Transverse colon (tissue), 4 donors: Measurements from ENCODE around the gene ZFPL1. TPM values are rescaled to one million over a fixed set of nuclear protein-coding genes. Genes with fewer than 3 reads are reported as not detected.

ENCODE experiments used
- DNase-seq: peaks from one replicate; pipeline ENCODE4 v3.0.0-alpha.2; 2019
- H3K27ac ChIP-seq, 4 donors: fragments of 200-600 bp; sonication (generic); 2 replicates each; pipeline ENCODE4 v1.5.1; 2016 to 2018; ENCODE audit warnings: inconsistent platforms in 4 of 4
- H3K27me3 ChIP-seq: fragments of 200-600 bp; sonication (generic); 2 replicates; pipeline ENCODE4 v1.5.1; 2017; ENCODE audit warnings: inconsistent platforms
- H3K36me3 ChIP-seq, 4 donors: fragments of 200-600 bp; sonication (generic); 2 replicates each; pipeline ENCODE4 v1.5.1; 2017 to 2019; ENCODE audit warnings: inconsistent platforms in 4 of 4
- H3K4me1 ChIP-seq, 4 donors: fragments of 200-600 bp; sonication (generic); 2 replicates each; pipeline ENCODE4 v1.5.1; 2017 to 2020; ENCODE audit warnings: inconsistent platforms in 4 of 4
- H3K4me3 ChIP-seq, 4 donors: fragments of 200-600 bp; sonication (generic); 1 replicate in 1 of 4; 2 replicates in 3 of 4; pipeline versions ENCODE4 v1.5.1 to v1.6.1; 2017 to 2019; ENCODE audit warnings: inconsistent platforms in 4 of 4
- H3K9me3 ChIP-seq, 2 donors: fragments of 200-600 bp; sonication (generic); 2 replicates each; pipeline ENCODE4 v1.5.1; 2017 to 2019; ENCODE audit warnings: inconsistent platforms in 2 of 2
- EP300 ChIP-seq: sonication (generic); formaldehyde crosslinking; IDR thresholded peaks from one replicate; pipeline ENCODE4 v1.6.1; 2017; ENCODE audit warnings: antibody characterized with exemption, low read depth
- POLR2A ChIP-seq: fragments of 450-650 bp; IDR thresholded peaks from one replicate; pipeline ENCODE4 v1.6.1; 2016; ENCODE audit warnings: antibody characterized with exemption, mild to moderate bottlenecking, moderate library complexity
- POLR2AphosphoS5 ChIP-seq, 3 donors: sonication (generic); formaldehyde crosslinking; IDR thresholded peaks; one replicate each; pipeline ENCODE4 v1.6.1; 2016; ENCODE audit warnings: antibody characterized with exemption in 3 of 3
- WGBS, 2 donors: methylation state at CpG; one replicate each; pipeline ENCODE4 v1.1.5; 2018; ENCODE audit warnings: low coverage in 1 of 2; 5-methylcytosine and 5-hydroxymethylcytosine counted together
- in situ Hi-C, 4 donors: fragments of 200-750 bp; cut with MboI; loops; one replicate each; pipeline versions ENCODE4 v1.15.0 to v1.15.1; 2017; ENCODE audit warnings: low sequenced_read_pairs in 3 of 4, low pct_ligation_motif_present in 1 of 4, low pct_unique_long_range_greater_than_20kb in 1 of 4
- intact Hi-C: fragments of 100-400 bp; cut with DNase I; formaldehyde crosslinking; loops from one replicate; pipeline ENCODE4 v1.15.1; 2023; ENCODE audit warnings: low total_unique reads
- total RNA-seq, 4 donors: library from RNA; depleted of rRNA; stranded (reverse); fragments of >200 nt; gene quantifications; one replicate each; pipeline ENCODE4 v1.1.0, GENCODE V29; 2016
- TF ChIP-seq, protein P1 (sequence below), 5 experiments: fragments of 200-600 bp in 3 of 5; fragments of 450-650 bp in 2 of 5; sonication (generic) in 3 of 5; IDR thresholded peaks; 1 replicate in 2 of 5; 2 replicates in 3 of 5; pipeline ENCODE4 v1.5.1; 2016 to 2017; ENCODE audit warnings: antibody characterized with exemption in 5 of 5, inconsistent platforms in 3 of 5, mild to moderate bottlenecking in 2 of 5, moderate library complexity in 1 of 5

Gene ZFPL1
- total RNA-seq, 4 donors from 2014 or later = 44.5 to 105 (median 64.2) TPM

DNA sequence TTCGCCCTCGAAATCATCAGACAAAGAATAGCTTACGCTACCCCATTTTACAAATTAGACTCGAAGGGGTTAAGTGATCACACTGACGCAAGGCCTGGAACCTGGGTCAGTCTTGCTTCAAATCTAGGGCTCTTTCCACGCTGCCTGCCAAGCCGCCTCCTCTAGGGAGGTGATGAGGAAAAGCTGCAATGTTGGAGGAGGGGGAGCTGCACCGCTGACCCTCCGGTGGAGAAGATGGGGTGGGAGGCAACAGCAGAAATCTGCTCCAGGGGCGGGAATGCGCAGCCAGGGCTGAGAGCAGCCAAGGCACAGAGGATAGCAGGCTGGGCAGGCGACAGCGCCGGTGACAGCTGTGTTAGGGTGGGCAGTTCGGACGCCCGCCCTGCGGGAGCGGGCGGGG is 49.7 kb downstream of the ZFPL1 start:
- H3K27me3 ChIP-seq = no peaks in the 10 kb centered on the region
- intact Hi-C loops = no loop called here
- TF ChIP-seq EP300 (no peak), POLR2AphosphoS5 (IDR thresholded peaks at IDR 0.05) (no peak), POLR2A (no peak)
- TF ChIP-seq, protein P1, sequence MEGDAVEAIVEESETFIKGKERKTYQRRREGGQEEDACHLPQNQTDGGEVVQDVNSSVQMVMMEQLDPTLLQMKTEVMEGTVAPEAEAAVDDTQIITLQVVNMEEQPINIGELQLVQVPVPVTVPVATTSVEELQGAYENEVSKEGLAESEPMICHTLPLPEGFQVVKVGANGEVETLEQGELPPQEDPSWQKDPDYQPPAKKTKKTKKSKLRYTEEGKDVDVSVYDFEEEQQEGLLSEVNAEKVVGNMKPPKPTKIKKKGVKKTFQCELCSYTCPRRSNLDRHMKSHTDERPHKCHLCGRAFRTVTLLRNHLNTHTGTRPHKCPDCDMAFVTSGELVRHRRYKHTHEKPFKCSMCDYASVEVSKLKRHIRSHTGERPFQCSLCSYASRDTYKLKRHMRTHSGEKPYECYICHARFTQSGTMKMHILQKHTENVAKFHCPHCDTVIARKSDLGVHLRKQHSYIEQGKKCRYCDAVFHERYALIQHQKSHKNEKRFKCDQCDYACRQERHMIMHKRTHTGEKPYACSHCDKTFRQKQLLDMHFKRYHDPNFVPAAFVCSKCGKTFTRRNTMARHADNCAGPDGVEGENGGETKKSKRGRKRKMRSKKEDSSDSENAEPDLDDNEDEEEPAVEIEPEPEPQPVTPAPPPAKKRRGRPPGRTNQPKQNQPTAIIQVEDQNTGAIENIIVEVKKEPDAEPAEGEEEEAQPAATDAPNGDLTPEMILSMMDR (IDR thresholded peaks at IDR 0.05) = no peak
- peaks cover 17 to 39% (median 31%) of the 10 kb centered on the region in 4 donors for H3K4me1 ChIP-seq
- WGBS, 2 donors = 1% methylated on average over 20 of the region's 20 CpGs; no CpG with 5 or more reads in 1 of the 2 donors
- H3K36me3 ChIP-seq = peaks cover 0 to 35% (median 18%) of the 10 kb centered on the region in 4 donors
- peak overlapping the region; percentile 94 to 97 (median 95) for H3K27ac ChIP-seq
- DNase-seq = no peak
- H3K4me3 ChIP-seq = peak overlapping the region; percentile 73 to 82 (median 78)
- in situ Hi-C loops = loop anchor here in 1 of 4 donors (10.0 kb wide), 1 partner anchor 51 kb away; the partner anchor contains the start of gene CAPN1
- H3K9me3 ChIP-seq = no peaks in the 10 kb centered on the region

DNA sequence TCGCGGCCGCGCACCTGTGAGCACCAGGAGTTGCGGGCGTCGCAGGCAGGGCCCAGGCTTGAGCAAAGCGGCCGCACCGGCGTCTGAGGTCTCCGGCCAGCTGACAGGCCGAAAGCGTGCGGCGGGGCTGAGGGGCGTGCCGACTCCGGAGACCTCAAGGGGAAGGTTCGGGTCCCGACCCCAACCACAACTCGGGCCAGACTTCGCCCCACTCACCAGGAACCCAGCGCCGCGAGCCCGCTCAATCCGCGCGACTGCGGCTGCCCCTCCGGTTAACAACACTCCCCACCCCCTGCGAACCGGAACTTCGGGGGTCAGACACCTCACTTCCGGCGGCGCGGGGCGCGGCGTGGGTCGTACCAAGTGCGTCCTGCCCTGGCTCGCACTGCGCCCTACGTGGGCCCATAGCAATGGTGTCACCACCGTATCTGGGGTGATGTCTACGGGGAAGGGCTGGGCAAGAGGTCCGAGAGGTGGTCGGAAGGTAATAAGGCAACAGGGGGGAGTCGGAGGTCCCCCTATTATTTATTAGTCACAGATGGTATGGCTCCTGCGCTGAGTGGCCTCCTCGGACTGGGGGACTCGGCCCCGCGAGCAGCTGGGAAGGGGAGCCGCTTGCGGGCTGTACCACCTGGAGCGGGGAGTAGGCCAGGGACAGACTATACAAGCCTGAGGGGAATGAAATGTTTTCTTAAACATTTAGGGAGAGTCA is 50.4 kb downstream of the ZFPL1 start, which contains the start of gene SYVN1:
Gene SYVN1 (minus strand): TSS at position 280 of the 712 bp plus-strand sequence. CDS start 918 bp downstream, outside the sequence.
- TF ChIP-seq EP300 (no peak), POLR2A (peak; percentile 99), POLR2AphosphoS5 (IDR thresholded peaks at IDR 0.05) (peak; percentile 99 to 100 (median 99))
- TF ChIP-seq, protein P1 (IDR thresholded peaks at IDR 0.05) = peak in 1 of 5 experiments; percentile 9
- peak; percentile 95 for DNase-seq
- in situ Hi-C loops = loop anchor here in 1 of 4 donors (10.0 kb wide), 1 partner anchor 50 kb away; the partner anchor contains the start of gene CAPN1
- Histone ChIP-seq H3K36me3 (peaks cover 0 to 28% (median 15%) of the 10 kb centered on the region in 4 donors), H3K4me3 (peak within 1 kb of the TSS; percentile 73 to 82 (median 78)), H3K27me3 (no peaks in the 10 kb centered on the region), H3K27ac (peak within 1 kb of the TSS; percentile 94 to 97 (median 95)), H3K4me1 (peaks cover 17 to 39% (median 31%) of the 10 kb centered on the region in 4 donors), H3K9me3 (no peaks in the 10 kb centered on the region)
- intact Hi-C loops = no loop called here
- WGBS, 2 donors = 0% methylated on average over 49 of the region's 60 CpGs; no CpG with 5 or more reads in 1 of the 2 donors

DNA sequence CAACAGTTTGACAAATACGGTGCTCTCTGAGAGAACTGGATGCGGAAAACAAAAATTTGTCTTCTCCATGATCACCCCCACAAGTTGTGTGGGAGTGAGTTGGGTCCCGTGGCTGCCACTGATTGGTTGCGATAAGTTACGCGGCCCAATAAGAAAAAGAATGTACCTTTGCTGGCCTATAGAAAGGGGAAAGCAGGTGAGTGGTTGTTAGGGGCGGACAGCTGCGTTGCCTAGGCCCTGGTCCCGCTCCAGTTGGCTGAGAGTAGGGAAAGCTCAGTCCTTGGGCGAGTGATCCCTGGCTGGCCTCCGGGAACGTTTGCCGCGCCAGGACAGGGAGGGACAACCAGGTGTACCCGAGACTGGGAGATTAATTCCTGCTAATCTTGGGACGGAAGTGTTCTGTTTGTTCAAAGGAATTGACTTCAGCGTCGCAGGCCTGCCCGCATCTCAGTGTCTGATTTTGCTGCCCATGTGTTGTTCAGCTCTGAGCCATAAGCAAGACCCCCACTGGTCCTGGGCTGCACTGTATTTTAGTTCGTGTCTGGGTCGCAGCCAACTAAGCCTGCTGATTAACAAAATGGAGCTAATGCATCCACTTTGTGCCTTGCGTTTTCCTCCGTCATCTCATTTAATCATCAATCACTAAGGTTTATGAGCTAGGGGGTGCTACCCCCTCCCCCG is 51.1 kb downstream of the ZFPL1 start:
- peak overlapping the region; percentile 94 to 97 (median 95) for H3K27ac ChIP-seq
- in situ Hi-C loops = loop anchor here in 1 of 4 donors (10.0 kb wide), 1 partner anchor 50 kb away; the partner anchor contains the start of gene CAPN1
- no peaks in the 10 kb centered on the region for H3K9me3 ChIP-seq
- no peaks in the 10 kb centered on the region for H3K27me3 ChIP-seq
- TF ChIP-seq POLR2A (peak; percentile 6), POLR2AphosphoS5 (IDR thresholded peaks at IDR 0.05) (peak; percentile 83 to 92 (median 91))
- TF ChIP-seq, protein P1 (IDR thresholded peaks at IDR 0.05) = no peak
- 0 to 2% methylated on average over 1 to 24 of the region's 24 CpGs for WGBS, 2 donors
- DNase-seq = peak; percentile 95
- H3K4me1 ChIP-seq = peaks cover 17 to 39% (median 31%) of the 10 kb centered on the region in 4 donors
- intact Hi-C loops = no loop called here
- peak overlapping the region; percentile 73 to 82 (median 78) for H3K4me3 ChIP-seq
- peaks cover 0 to 21% (median 10%) of the 10 kb centered on the region in 4 donors for H3K36me3 ChIP-seq
